Activated naive CD8-positive, alpha-beta T cell treated with anti-CD3 and anti-CD28 coated beads, Interleukin-2, amount 50 U/mL, for 24 hours (primary cell): Measurements from ENCODE around the gene SERPINB1.
"Not testable (repeated sequence)": the region's sequence is repeated elsewhere in the genome, so short reads cannot be mapped to it uniquely, and the experiment has no call there.

Source experiments
- ATAC-seq: fragments of 150-1000 bp; cut with Tn5 transposase; one replicate; pipeline ENCODE4 v1.10.0; 2021
- DNase-seq: peaks from one replicate; pipeline ENCODE4 v3.0.0; 2021
- H3K27ac Mint-ChIP-seq: one replicate; pipeline ENCODE4 v1.8.0; 2021; ENCODE audit warnings: mild to moderate bottlenecking, mixed read lengths
- H3K27me3 Mint-ChIP-seq: one replicate; pipeline ENCODE4 v1.8.0; 2021; ENCODE audit warnings: mixed read lengths
- H3K36me3 Mint-ChIP-seq: one replicate; pipeline ENCODE4 v1.8.0; 2021; ENCODE audit warnings: low read depth, mixed read lengths
- H3K4me1 Mint-ChIP-seq: one replicate; pipeline ENCODE4 v1.8.0; 2021; ENCODE audit warnings: mixed read lengths
- H3K4me3 Mint-ChIP-seq: one replicate; pipeline ENCODE4 v1.8.0; 2021; ENCODE audit warnings: mild to moderate bottlenecking, moderate library complexity, mixed read lengths
- H3K9me3 Mint-ChIP-seq: one replicate; pipeline ENCODE4 v1.8.0; 2021; ENCODE audit warnings: mixed read lengths

Gene SERPINB1

GRCh38 chr6:2872423-2873358, 31.0 kb upstream of the SERPINB1 start:
- Mint-ChIP-seq H3K4me1 (peaks cover 75% of the 10 kb centered on the region), H3K4me3 (no peak overlapping the region), H3K27me3 (no peaks in the 10 kb centered on the region), H3K9me3 (peaks cover 8% of the 10 kb centered on the region), H3K27ac (peak overlapping the region; percentile 57), H3K36me3 (peaks cover 2% of the 10 kb centered on the region)
- ATAC-seq (no peak), DNase-seq (no peak)

- no peaks in the 10 kb centered on the region for H3K27me3 Mint-ChIP-seq
- peaks cover 8% of the 10 kb centered on the region for H3K9me3 Mint-ChIP-seq
- H3K36me3 Mint-ChIP-seq: peaks cover 2% of the 10 kb centered on the region
- ATAC-seq (no peak), DNase-seq (no peak)
- H3K4me1 Mint-ChIP-seq: peaks cover 74% of the 10 kb centered on the region
- peak overlapping the region; percentile 52 for H3K27ac Mint-ChIP-seq
- H3K4me3 Mint-ChIP-seq: no peak overlapping the region
Observed at GRCh38 chr6:2871953-2872352, 30.3 kb upstream of the SERPINB1 start.

GRCh38 chr6:2871102-2871501, 29.4 kb upstream of the SERPINB1 start:
- no peak for ATAC-seq
- DNase-seq: no peak
- H3K4me1 Mint-ChIP-seq: peaks cover 74% of the 10 kb centered on the region
- H3K27me3 Mint-ChIP-seq: no peaks in the 10 kb centered on the region
- no peak overlapping the region for H3K4me3 Mint-ChIP-seq
- no peak overlapping the region for H3K27ac Mint-ChIP-seq
- peaks cover 8% of the 10 kb centered on the region for H3K9me3 Mint-ChIP-seq
- H3K36me3 Mint-ChIP-seq: peaks cover 2% of the 10 kb centered on the region

GRCh38 chr6:2870046-2870636, 28.5 kb upstream of the SERPINB1 start:
- no peak overlapping the region for H3K27ac Mint-ChIP-seq
- peaks cover 78% of the 10 kb centered on the region for H3K4me1 Mint-ChIP-seq
- ATAC-seq: no peak

GRCh38 chr6:2868637-2869036, 27.0 kb upstream of the SERPINB1 start:
- Mint-ChIP-seq H3K4me3 (peak overlapping the region; percentile 55), H3K4me1 (peaks cover 75% of the 10 kb centered on the region), H3K27me3 (no peaks in the 10 kb centered on the region), H3K9me3 (peaks cover 8% of the 10 kb centered on the region), H3K27ac (peak overlapping the region; percentile 82), H3K36me3 (peaks cover 2% of the 10 kb centered on the region)
- DNase-seq (no peak), ATAC-seq (no peak)

More at GRCh38 chr6:2870046-2870636, 28.5 kb upstream of the SERPINB1 start:
- no peak for DNase-seq
- Mint-ChIP-seq H3K27me3 (no peaks in the 10 kb centered on the region), H3K4me3 (no peak overlapping the region), H3K36me3 (peaks cover 2% of the 10 kb centered on the region), H3K9me3 (peaks cover 8% of the 10 kb centered on the region)

- Mint-ChIP-seq H3K4me1 (peaks cover 80% of the 10 kb centered on the region), H3K36me3 (peaks cover under 1% of the 10 kb centered on the region), H3K9me3 (peaks cover 4% of the 10 kb centered on the region), H3K27ac (peak overlapping the region; percentile 76), H3K4me3 (no peak overlapping the region), H3K27me3 (no peaks in the 10 kb centered on the region)
- ATAC-seq: no peak
- no peak for DNase-seq
Observed at GRCh38 chr6:2866171-2866846, 24.6 kb upstream of the SERPINB1 start.

- Mint-ChIP-seq H3K4me3 (no peak overlapping the region), H3K36me3 (peaks cover 3% of the 10 kb centered on the region), H3K9me3 (peaks cover 1% of the 10 kb centered on the region), H3K27me3 (no peaks in the 10 kb centered on the region), H3K4me1 (peaks cover 82% of the 10 kb centered on the region), H3K27ac (no peak overlapping the region)
- DNase-seq: no peak
- no peak for ATAC-seq
Observed at GRCh38 chr6:2865694-2866151, 24.1 kb upstream of the SERPINB1 start.

- ATAC-seq: no peak
- no peak overlapping the region for H3K4me3 Mint-ChIP-seq
- peaks cover 86% of the 10 kb centered on the region for H3K4me1 Mint-ChIP-seq
- no peaks in the 10 kb centered on the region for H3K9me3 Mint-ChIP-seq
- no peak overlapping the region for H3K27ac Mint-ChIP-seq
- no peaks in the 10 kb centered on the region for H3K27me3 Mint-ChIP-seq
- peaks cover 3% of the 10 kb centered on the region for H3K36me3 Mint-ChIP-seq
- DNase-seq: no peak
Observed at GRCh38 chr6:2865270-2865669, 23.6 kb upstream of the SERPINB1 start.

GRCh38 chr6:2863901-2864300, 22.2 kb upstream of the SERPINB1 start:
- peaks cover 88% of the 10 kb centered on the region for H3K4me1 Mint-ChIP-seq
- no peaks in the 10 kb centered on the region for H3K27me3 Mint-ChIP-seq
- no peaks in the 10 kb centered on the region for H3K9me3 Mint-ChIP-seq
- peak overlapping the region; percentile 90 for H3K27ac Mint-ChIP-seq
- peaks cover 5% of the 10 kb centered on the region for H3K36me3 Mint-ChIP-seq
- no peak for DNase-seq
- ATAC-seq: no peak
- H3K4me3 Mint-ChIP-seq: no peak overlapping the region

GRCh38 chr6:2862712-2863181, 21.1 kb upstream of the SERPINB1 start:
- peak; percentile 37 for DNase-seq
- H3K9me3 Mint-ChIP-seq: no peaks in the 10 kb centered on the region
- ATAC-seq: peak; percentile 47

GRCh38 chr6:2861822-2862164, 20.1 kb upstream of the SERPINB1 start:
- peaks cover 6% of the 10 kb centered on the region for H3K36me3 Mint-ChIP-seq
- H3K4me1 Mint-ChIP-seq: peaks cover 88% of the 10 kb centered on the region
- H3K27ac Mint-ChIP-seq: peak overlapping the region; percentile 90
- DNase-seq: no peak
- no peaks in the 10 kb centered on the region for H3K9me3 Mint-ChIP-seq
- peak overlapping the region; percentile 48 for H3K4me3 Mint-ChIP-seq
- H3K27me3 Mint-ChIP-seq: no peaks in the 10 kb centered on the region
- ATAC-seq: no peak

More at GRCh38 chr6:2862712-2863181, 21.1 kb upstream of the SERPINB1 start:
- H3K27ac Mint-ChIP-seq: peak overlapping the region; percentile 90
- H3K4me1 Mint-ChIP-seq: peaks cover 86% of the 10 kb centered on the region
- H3K27me3 Mint-ChIP-seq: no peaks in the 10 kb centered on the region
- peak overlapping the region; percentile 11 for H3K4me3 Mint-ChIP-seq
- H3K36me3 Mint-ChIP-seq: peaks cover 6% of the 10 kb centered on the region

GRCh38 chr6:2861060-2861821, 19.6 kb upstream of the SERPINB1 start:
- Mint-ChIP-seq H3K4me1 (peaks cover 88% of the 10 kb centered on the region), H3K36me3 (peaks cover 6% of the 10 kb centered on the region), H3K27me3 (no peaks in the 10 kb centered on the region), H3K4me3 (peak overlapping the region; percentile 48), H3K27ac (peak overlapping the region; percentile 90), H3K9me3 (no peaks in the 10 kb centered on the region)
- DNase-seq (peak; percentile 20), ATAC-seq (peak; percentile 31)

GRCh38 chr6:2860706-2861059, 19.0 kb upstream of the SERPINB1 start:
- Mint-ChIP-seq H3K4me1 (peaks cover 88% of the 10 kb centered on the region), H3K27ac (peak overlapping the region; percentile 90)
- DNase-seq: peak; percentile 1
- H3K9me3 Mint-ChIP-seq, H3K36me3 Mint-ChIP-seq, H3K27me3 Mint-ChIP-seq, H3K4me3 Mint-ChIP-seq, ATAC-seq: not testable (repeated sequence)
